HG03521 (cell line): Measurements from ENCODE around the gene MIR17HG.

Experiments
- ATAC-seq: cut with Tn5 transposase; IDR thresholded peaks from one replicate; pipeline ENCODE4 v1.9.1; 2021; ENCODE audit warnings: mild to moderate bottlenecking, moderate library complexity; ENCODE audit not compliant: unreplicated experiment

The MIR17HG gene

DNA sequence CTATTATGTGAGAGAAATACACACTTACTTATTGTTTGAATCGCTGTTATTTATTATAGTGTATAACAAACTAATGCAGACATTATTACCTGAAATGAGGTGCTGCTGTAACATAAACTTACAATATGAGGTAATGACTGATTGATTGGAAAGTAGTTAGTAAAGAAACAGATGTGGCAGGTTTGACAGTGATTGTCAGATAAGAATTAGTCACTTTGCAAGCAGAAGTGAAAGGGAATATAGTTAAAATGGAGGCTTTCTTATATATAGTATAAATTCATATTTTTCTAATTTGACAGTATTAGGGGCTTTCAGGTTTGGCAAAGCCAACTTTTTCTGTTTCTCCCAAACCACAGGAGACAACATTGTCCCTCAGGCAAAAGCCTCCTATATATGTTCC lies 20.6 kb downstream of the MIR17HG start:
- ATAC-seq, result no peak

DNA sequence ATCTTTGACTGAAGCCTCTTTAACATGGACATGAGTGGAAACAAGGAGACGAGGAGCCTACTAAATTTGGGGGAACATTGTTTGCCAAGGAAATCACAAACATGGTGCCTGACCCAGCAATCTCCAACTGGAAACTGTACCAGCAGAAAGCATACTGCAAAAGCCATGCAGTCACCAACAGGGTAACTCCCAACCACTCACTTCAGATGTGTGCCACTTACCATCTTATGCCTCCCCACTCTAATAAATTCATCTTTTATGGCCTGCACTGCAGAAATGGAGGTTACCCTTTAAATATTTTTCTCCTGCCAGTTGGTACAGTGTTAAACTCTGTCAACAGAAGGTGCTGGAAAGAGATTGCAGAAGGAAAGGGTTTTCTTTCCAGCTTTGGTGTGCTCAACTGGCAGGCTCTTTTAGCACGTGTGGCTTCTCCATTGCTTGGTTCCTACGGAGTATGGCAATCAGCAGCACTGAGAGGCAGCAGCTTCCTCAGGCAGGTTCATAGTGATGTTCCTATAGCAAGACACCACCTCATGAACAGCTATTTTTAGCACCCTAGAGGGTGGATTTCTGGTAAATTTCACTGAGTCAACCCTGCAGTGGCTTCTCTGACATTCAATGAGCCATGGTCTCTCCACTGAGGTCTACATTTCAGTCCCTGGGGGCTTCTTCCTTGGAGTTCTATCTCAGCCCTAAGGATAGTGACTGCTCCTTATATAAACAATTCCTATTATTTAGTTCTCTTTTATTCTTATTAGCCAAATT lies 21.4 kb downstream of the MIR17HG start:
- ATAC-seq, result no peak

DNA sequence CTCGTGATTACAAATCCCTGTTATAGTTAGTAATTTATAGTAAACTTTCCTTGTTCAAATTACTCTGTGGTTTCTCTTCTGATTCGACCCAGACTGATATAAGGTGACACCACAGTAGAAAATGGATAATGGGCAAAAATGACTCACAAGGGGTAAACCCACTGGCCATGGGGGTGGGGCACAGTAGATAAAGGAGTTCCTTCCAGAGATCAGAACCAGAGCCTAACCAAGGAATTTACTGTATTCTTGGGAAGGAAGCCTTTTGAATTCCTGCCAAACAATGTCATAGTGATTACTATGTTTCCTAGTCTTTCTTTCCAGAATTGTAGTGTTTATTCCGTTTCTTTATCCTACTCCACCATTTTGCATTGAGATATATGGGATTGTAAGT lies 21.9 kb downstream of the MIR17HG start:
- no peak for ATAC-seq

DNA sequence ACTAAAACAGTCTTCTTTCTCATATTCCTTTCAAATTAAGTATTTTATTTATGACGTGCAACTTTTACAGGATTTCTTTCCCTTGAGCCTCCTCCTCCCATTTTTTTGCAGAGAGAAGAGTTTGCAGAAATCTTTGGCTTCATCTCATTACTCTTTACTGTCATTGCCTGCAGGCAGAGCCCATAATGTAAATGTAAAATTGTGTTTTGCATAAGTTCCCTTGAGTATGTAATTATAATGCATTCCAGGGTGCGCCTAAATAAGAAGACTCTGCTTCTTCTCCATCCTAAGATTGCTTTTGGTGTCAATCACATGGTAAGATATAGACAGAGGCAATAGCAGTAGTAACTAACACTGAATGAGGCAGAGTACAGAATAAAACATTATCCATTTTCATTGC lies 23.0 kb downstream of the MIR17HG start:
- ATAC-seq, result no peak

DNA sequence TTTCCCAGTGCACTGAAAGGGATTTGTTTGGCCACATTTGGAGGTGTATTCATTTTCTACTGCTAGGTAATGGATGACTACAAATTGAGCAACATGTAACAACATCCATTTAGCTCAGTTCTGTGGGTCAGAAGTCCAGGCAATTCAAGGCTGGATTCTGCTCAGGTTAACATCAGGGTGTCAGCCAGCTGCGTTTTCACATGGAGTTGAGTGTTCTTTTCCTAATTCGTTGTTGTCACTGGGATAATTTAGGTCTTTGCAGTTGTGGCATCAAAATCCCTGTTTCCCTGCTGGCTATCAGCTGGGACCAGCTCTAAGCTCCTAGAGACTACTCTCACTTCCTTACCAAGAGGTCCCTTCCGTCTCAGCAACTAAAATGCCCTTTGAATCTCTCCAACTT lies 25.4 kb downstream of the MIR17HG start:
- ATAC-seq, result no peak

DNA sequence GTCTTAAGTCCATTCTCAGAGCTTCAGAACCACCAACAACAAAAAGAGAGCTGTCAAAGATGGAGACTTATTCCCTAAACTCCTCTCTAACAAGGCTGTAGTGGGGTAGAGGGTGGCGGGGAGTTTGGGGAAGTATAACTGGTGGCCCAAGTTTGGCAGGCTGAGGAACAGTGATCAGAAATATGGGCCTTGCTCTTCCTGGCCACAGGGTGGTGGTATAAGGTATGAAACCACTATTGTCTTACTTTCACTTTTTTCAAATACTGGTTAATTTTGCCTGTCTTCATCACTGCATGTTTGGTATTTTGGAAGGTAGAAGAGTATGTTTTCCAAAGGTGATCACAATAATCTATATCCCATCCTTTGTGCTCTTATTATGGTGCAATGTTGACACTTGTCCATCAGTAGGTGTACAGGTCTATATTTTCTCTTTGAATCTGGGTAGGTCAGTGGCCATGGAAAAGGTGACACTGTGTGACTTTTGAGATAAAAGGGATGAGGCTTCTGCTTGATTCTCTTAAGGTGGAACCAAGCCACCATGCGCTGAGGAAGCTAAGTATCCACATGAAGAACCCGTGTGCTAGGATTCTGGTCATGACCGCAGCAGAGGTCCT lies 27.7 kb downstream of the MIR17HG start:
- peak; percentile 97 for ATAC-seq

DNA sequence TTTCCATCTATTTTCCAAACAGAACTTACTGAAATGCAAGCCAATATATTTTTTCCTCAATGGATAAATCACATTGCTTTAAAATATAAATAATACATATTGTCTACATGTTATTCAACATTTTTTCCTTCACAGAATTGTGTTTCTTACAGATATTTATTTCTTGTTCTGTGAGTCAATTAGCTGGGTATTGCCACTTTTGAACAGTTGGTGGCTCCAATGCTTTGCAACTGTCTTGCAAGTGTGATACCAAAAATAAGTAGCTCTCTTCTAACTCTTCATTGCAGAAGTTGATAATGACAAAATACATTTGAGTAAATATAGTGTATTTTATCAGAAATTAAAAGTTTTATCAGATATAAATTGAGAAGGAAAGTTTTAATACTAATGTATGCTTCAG lies 33.9 kb downstream of the MIR17HG start:
- ATAC-seq, result no peak

DNA sequence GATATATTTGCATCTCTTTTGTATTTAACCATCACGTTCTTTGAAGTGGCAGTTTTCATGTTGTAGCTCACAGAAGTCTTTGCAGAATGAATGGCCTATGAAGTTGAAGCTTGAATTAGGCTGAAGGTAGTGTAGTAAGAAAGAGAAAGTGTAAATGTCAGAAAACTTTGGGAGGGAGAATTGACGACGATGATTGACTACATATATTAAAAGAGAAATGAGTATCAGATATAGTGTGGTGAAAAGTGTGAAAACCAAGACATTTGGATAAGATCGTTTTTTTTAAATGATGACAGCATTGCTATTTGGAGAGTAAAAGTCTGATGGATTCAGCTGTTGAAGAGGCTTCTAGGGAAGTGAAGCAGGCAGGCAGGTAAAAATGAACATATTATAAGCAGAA lies 36.3 kb downstream of the MIR17HG start:
- no peak for ATAC-seq

DNA sequence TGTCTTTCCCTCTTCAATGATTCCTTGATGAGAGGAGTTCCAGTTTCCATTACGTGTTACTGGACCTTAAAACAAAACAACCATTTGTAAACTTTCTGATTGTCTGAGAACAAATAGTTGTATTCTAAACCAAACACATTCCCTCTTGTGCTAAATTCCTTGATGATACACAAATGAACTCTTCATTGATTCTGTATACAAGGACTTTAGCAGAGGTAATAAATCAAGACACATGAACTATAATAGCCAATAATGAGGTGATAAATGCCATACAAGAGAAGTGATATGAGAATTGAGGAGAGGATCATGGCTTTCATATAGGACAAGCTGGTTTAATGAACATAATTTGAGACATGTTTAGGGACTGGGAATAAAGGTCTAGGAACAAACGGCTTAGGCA lies 37.4 kb downstream of the MIR17HG start:
- no peak for ATAC-seq

DNA sequence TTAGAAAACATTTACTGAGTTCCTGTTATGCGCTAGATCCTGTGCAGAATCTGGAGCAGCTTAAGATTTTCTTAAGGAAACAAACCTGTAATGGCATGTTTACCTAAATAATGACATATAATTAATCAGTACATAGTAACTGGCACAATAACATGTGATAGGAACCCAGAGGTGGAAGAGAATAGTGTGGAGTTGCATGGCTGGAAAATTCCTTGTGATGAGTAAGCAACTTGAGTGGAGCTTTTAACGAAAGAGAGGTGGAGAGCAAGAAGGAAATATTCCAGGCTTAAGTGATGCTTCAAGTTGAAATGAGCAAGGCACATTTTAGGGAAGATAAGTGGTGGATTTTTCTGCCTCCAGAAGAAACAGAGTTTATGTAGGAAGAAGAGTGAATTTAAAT lies 41.7 kb downstream of the MIR17HG start:
- ATAC-seq, result no peak

DNA sequence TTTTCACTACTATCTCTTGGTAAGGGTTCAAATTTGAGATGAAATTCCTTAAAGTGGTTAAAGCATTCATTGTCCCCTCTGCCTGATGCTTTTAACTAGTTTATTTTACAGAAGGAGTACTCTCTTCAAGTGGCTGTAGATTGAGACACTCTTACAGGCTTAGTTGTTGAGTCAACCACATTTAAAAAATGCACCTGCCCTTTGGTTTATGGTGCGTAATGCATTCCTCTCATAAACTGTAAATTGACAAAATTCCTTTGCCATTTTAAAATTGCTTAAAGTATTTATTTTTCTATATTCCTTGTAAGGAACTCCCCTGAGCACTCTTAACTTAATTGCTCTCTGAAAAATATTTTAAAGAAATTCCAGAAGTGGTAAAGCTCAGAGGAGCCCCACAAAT lies 50.1 kb downstream of the MIR17HG start:
- ATAC-seq, result no peak

DNA sequence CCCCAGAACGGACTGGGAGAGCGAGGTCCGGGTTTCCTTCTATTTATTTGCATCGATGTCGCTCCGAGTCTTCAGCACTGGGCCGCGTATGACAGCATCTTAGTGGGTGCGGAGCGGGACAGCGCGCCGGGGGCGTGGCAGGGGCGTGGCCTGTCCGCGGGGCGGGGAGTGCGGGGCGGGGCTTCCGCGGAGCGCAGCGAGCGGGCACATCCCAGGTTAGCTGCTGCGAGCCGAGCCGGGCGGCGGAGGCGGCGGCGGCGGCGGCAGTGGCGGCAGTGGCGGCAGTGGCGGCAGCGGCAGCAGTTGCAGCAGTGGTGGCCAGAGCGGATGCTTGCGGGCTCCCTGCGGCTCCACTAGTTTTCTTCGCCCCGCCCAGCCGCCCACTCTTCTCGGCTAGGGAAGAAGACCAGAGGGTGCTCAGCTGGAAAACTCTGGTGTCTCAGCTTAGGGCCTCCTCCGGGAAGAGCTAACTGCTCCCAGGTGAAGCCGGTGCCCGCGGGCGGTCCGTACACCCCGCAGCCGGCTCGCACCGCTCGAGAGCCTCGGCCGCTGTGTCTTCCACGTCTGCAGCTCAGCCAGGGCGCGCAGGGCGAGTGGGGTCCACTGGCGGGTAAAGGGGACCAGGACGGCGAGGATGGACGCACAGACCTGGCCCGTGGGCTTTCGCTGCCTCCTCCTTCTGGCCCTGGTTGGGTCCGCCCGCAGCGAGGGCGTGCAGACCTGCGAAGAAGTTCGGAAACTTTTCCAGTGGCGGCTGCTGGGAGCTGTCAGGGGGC lies 51.1 kb downstream of the MIR17HG start, which contains the start of gene GPC5:
GPC5 (plus strand) TSS at position 209 of the 776 bp plus-strand sequence.
- peak; percentile 98 for ATAC-seq

DNA sequence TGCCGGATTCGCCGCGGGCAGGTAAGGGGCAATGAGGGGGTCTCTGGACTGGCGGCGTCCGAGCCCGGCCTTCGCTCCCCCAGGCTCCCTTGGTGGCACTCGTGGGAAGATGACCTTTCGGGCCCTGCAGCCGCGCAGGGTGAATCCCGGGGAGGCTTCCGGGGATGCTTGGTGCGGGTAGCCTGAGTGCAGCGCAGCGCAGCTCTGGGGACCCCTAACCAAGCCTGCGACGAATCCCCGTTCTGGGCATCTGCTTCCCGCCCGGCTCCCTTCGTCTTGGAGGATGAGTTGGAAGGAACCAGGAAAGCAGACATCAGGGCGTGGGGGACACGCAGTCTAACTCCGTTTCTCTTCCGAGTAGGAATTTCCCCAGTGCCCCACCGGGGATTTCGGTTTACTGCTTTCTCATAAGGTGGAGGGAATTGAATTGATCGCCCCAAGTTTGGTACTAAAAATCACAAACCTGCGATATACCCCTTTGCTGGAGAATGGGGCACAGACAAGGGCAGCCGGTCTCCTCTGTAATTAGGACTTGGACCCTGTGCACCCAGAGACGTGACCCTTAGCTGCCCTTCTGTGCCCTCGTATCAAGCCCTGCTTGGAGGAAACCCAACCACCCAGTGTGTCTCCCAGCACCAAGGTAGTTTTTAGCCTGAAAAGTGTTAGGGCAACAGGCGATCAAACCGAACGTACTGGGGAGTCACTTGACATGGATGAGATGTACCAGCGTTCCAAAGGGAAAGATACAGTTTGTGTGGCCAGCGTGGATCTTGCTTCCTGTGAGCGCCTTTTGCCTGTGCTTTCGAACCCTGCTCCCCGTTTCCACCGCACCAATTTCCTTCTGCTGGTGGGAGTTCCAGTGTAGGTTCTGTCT lies 51.9 kb downstream of the MIR17HG start:
- no peak for ATAC-seq

DNA sequence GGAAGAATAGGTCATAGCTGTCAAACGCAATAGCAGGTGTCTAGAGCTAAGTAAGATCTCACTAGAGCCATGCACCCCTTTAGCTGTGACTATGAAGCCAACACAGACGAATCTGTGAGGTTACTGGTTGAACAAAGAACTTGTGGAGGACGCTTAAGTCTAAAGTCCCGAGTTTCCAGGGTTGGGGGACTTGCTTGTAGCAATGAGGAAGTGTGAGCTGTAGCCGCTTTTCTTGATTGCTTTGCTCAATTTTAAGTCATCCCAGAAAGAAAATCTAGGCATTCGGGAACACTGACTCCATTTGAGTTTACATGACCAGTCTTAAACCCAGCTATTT lies 52.5 kb downstream of the MIR17HG start:
- no peak for ATAC-seq

DNA sequence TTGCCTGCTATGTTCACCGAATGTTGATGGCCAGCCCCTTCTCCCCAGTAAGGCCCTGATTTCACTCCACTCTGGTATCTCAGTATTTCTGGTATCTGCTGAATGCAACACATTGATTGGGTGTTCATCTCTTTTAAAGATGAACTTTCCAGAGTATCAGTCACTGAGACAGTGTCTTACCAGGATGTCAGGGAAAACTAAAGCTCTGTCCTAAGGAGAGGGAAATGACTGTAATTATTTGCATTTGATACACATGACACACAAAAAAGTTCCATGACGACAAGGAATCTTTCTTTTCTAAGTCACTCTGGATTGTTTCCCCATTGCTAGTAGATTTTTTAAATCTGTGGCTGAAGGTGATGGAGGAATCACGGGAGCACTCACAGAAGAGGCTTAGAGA lies 53.2 kb downstream of the MIR17HG start:
- no peak for ATAC-seq

DNA sequence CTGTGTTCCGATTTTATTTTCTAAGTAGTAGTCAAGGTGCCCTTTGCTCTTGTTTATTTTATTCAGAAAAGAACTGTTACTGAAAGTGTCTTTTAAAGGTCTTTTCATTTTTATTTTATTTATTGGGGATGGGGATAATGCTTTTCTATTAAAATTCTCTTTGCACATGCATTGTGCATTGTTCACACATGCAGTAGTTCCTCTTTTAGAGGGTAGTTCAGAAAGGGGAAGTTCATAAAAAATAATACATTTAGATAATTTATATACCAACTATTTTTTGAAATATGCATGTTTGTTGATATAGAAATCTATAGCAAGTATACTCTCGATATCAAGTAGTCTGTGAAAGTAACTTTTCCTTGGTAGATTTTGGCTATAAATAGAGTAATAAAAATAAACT lies 54.4 kb downstream of the MIR17HG start:
- no peak for ATAC-seq
